Fibroblast of lung (primary cell): ENCODE measurements around the gene CDYL2. TPM values are rescaled to one million over a fixed set of nuclear protein-coding genes. Genes with fewer than 3 reads are reported as not detected.

ENCODE experiments used
- DNase-seq, 2 donors: peaks; one replicate each; pipeline versions ENCODE4 v3.0.0 to v3.0.0-alpha.2; 2010; ENCODE audit warnings: low read depth in 2 of 2
- H2AFZ ChIP-seq: 2 replicates; pipeline ENCODE4 v1.5.1; 2012; ENCODE audit warnings: low read length, control low read depth, inconsistent platforms
- H3K27ac ChIP-seq: 2 replicates; pipeline ENCODE4 v1.5.1; 2011; ENCODE audit warnings: low read length, control low read depth; ENCODE audit not compliant: insufficient read depth
- H3K27me3 ChIP-seq: 2 replicates; pipeline ENCODE4 v1.5.1; 2011; ENCODE audit warnings: mild to moderate bottlenecking, low read length; ENCODE audit not compliant: control insufficient read depth, insufficient read depth
- H3K36me3 ChIP-seq: 2 replicates; pipeline ENCODE4 v1.5.1; 2011; ENCODE audit warnings: low read length; ENCODE audit not compliant: control insufficient read depth, insufficient read depth
- H3K4me1 ChIP-seq: 2 replicates; pipeline ENCODE4 v1.5.1; 2011; ENCODE audit warnings: low read length; ENCODE audit not compliant: control insufficient read depth, insufficient read depth; ENCODE audit errors: extremely low read depth
- H3K4me2 ChIP-seq: 2 replicates; pipeline ENCODE4 v1.5.1; 2011; ENCODE audit warnings: low read length, control low read depth; ENCODE audit not compliant: insufficient read depth; ENCODE audit errors: extremely low read depth
- H3K4me3 ChIP-seq, 4 experiments: fragments of 200-600 bp in 1 of 4; sonication (generic) in 1 of 4; replicated peaks in 1 of 4; 2 replicates each; pipeline ENCODE4 v1.5.1; 2011 to 2016; ENCODE audit warnings: low read length in 4 of 4, low read depth in 3 of 4, mild to moderate bottlenecking in 3 of 4, control low read depth in 2 of 4, inconsistent platforms in 1 of 4, mixed read lengths in 1 of 4; ENCODE audit not compliant: insufficient read depth in 1 of 4; ENCODE audit errors: control extremely low read depth in 1 of 4
- H3K79me2 ChIP-seq: 2 replicates; pipeline ENCODE4 v1.5.1; 2012; ENCODE audit warnings: mild to moderate bottlenecking, low read length, inconsistent platforms; ENCODE audit not compliant: control insufficient read depth, insufficient read depth
- H3K9ac ChIP-seq: 2 replicates; pipeline ENCODE4 v1.5.1; 2011; ENCODE audit warnings: mild to moderate bottlenecking, low read length, control low read depth; ENCODE audit not compliant: insufficient read depth
- H3K9me3 ChIP-seq: 2 replicates; pipeline ENCODE4 v1.5.1; 2012; ENCODE audit warnings: low read depth, low read length; ENCODE audit not compliant: control insufficient read depth, insufficient read depth
- H4K20me1 ChIP-seq: 2 replicates; pipeline ENCODE4 v1.5.1; 2011; ENCODE audit warnings: low read length; ENCODE audit not compliant: control insufficient read depth, insufficient read depth; ENCODE audit errors: extremely low read depth
- CTCF ChIP-seq, 2 donors: IDR thresholded peaks in 1 of 2; conservative IDR thresholded peaks in 1 of 2; 1 replicate in 1 of 2; 2 replicates in 1 of 2; pipeline ENCODE4 v1.5.1; 2011 to 2012; ENCODE audit warnings: low read length in 2 of 2, control low read depth in 1 of 2, inconsistent platforms in 1 of 2, low read depth in 1 of 2, mild to moderate bottlenecking in 1 of 2
- EZH2 ChIP-seq: IDR thresholded peaks from 2 replicates; pipeline ENCODE4 v1.5.1; 2012; ENCODE audit warnings: low read length, control low read depth, mild to moderate bottlenecking; ENCODE audit errors: missing control alignments
- polyA plus RNA-seq, 2 donors: library from polyadenylated mRNA; depleted of rRNA in 1 of 2; stranded (reverse) in 1 of 2; unstranded in 1 of 2; fragments of >200 nt; gene quantifications; 2 replicates each; pipeline ENCODE4 v1.2.1, GENCODE V29; 2011 to 2012; ENCODE audit warnings: missing spikeins in 1 of 2
- total RNA-seq: library from RNA; depleted of rRNA; stranded (reverse); fragments of >200 nt; gene quantifications from 2 replicates; pipeline ENCODE4 v1.2.1, GENCODE V29; 2014

The CDYL2 gene
- total and polyA plus RNA-seq, 2 donors (not counting 1 experiment from before 2014, with no cell fraction given), result 1.1 to 3.5 TPM

- H3K9me3 ChIP-seq, result no peaks in the 10 kb centered on the region
- peak in 1 of 2 donors; percentile 9 for DNase-seq
- no peak overlapping the region for H3K4me2 ChIP-seq
- no peaks in the 10 kb centered on the region for H3K4me1 ChIP-seq
- H3K27me3 ChIP-seq, result no peaks in the 10 kb centered on the region
- H3K36me3 ChIP-seq, result no peaks in the 10 kb centered on the region
- H4K20me1 ChIP-seq, result no peaks in the 10 kb centered on the region
- no peaks in the 10 kb centered on the region for H3K79me2 ChIP-seq
- TF ChIP-seq EZH2 (no peak), CTCF (conservative IDR thresholded peaks at IDR 0.05 in 1 of 2, IDR thresholded peaks at IDR 0.05 in 1 of 2; ENCODE audit: low read depth in 1 of 2, low read length in 2 of 2) (no peak)
- no peak overlapping the region for H3K27ac ChIP-seq
- no peak overlapping the region for H3K4me3 ChIP-seq
- H3K9ac ChIP-seq, result no peak overlapping the region
- no peak overlapping the region for H2AFZ ChIP-seq
These were observed 58.2 kb downstream of the CDYL2 start for GRCh38 chr16:80746231-80746630.

- no peaks in the 10 kb centered on the region for H3K79me2 ChIP-seq
- TF ChIP-seq CTCF (conservative IDR thresholded peaks at IDR 0.05 in 1 of 2, IDR thresholded peaks at IDR 0.05 in 1 of 2; ENCODE audit: low read depth in 1 of 2, low read length in 2 of 2), result no peak
- no peak for TF ChIP-seq EZH2
- H2AFZ ChIP-seq, result no peak overlapping the region
- H3K27me3 ChIP-seq, result no peaks in the 10 kb centered on the region
- no peaks in the 10 kb centered on the region for H4K20me1 ChIP-seq
- no peaks in the 10 kb centered on the region for H3K4me1 ChIP-seq
- no peaks in the 10 kb centered on the region for H3K9me3 ChIP-seq
- H3K36me3 ChIP-seq, result no peaks in the 10 kb centered on the region
- H3K9ac ChIP-seq, result no peak overlapping the region
- no peak overlapping the region for H3K27ac ChIP-seq
- no peak for DNase-seq
- no peak overlapping the region for H3K4me2 ChIP-seq
- H3K4me3 ChIP-seq, result no peak overlapping the region
These were observed 59.5 kb downstream of the CDYL2 start for GRCh38 chr16:80744856-80745255.

- Histone ChIP-seq H3K36me3 (no peaks in the 10 kb centered on the region), H2AFZ (no peak overlapping the region), H3K4me3 (no peak overlapping the region), H3K9me3 (no peaks in the 10 kb centered on the region), H3K4me1 (no peaks in the 10 kb centered on the region), H4K20me1 (no peaks in the 10 kb centered on the region), H3K27me3 (no peaks in the 10 kb centered on the region), H3K79me2 (no peaks in the 10 kb centered on the region), H3K9ac (no peak overlapping the region), H3K4me2 (no peak overlapping the region), H3K27ac (no peak overlapping the region)
- DNase-seq, result peak in 1 of 2 donors; percentile 9
- no peak for TF ChIP-seq CTCF (conservative IDR thresholded peaks at IDR 0.05 in 1 of 2, IDR thresholded peaks at IDR 0.05 in 1 of 2; ENCODE audit: low read depth in 1 of 2, low read length in 2 of 2)
- TF ChIP-seq EZH2, result no peak
These were observed 60.6 kb downstream of the CDYL2 start for GRCh38 chr16:80743772-80744171.
